ENCODE results near the gene IL17B.

DNA sequence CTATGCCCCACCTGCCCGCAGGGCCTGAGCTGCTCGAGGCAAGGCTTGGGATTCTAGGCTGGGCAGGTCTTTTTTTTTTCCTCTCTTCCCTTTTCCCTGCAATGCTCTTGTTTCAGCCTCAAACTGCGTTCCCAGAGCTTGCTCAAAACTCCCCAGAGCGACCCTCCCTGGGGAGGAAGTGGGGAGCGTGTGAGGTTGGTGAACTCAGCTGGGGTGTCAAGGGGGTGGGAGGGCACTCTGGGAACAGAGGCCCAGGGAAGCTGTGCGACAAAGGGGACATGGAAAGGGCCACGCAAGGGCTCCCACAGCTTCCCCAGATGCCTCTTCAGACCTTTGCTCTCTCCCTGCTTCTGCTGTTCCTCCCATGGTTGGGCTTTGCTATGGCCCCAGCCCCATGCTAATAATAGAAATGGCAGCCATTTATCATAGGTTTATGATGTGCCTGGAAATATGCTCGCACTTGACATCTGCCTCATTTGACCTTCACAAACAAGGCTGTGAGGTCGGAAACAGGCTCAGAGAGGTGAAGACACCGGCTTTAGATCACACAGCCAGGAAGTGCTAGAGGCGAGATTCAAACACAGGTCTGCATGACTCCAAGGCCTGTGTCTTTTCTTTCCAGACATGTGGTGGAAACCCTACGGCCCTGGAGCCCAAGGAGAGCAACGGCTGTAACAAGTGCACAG, 40.9 kb upstream of the IL17B start:
- TF ChIP-seq, protein P1, sequence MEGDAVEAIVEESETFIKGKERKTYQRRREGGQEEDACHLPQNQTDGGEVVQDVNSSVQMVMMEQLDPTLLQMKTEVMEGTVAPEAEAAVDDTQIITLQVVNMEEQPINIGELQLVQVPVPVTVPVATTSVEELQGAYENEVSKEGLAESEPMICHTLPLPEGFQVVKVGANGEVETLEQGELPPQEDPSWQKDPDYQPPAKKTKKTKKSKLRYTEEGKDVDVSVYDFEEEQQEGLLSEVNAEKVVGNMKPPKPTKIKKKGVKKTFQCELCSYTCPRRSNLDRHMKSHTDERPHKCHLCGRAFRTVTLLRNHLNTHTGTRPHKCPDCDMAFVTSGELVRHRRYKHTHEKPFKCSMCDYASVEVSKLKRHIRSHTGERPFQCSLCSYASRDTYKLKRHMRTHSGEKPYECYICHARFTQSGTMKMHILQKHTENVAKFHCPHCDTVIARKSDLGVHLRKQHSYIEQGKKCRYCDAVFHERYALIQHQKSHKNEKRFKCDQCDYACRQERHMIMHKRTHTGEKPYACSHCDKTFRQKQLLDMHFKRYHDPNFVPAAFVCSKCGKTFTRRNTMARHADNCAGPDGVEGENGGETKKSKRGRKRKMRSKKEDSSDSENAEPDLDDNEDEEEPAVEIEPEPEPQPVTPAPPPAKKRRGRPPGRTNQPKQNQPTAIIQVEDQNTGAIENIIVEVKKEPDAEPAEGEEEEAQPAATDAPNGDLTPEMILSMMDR (IDR thresholded peaks at IDR 0.05; ENCODE audit: low read depth, low read length, poor library complexity, severe bottlenecking), result no peak
- TF ChIP-seq EZH2phosphoT487 (IDR thresholded peaks at IDR 0.05; ENCODE audit: borderline replicate concordance, low read length), result no peak

Data from DOHH2 (cell line).